Measurements from ENCODE around the gene HM13. TPM values are rescaled to one million over a fixed set of nuclear protein-coding genes. Genes with fewer than 3 reads are reported as not detected.
A peak's percentile ranks its signal among the peaks of the same experiment; 100 is the strongest.

HM13 gene
- total and polyA plus RNA-seq, 8 donors: 98.9 to 282 (median 114) TPM

DNA sequence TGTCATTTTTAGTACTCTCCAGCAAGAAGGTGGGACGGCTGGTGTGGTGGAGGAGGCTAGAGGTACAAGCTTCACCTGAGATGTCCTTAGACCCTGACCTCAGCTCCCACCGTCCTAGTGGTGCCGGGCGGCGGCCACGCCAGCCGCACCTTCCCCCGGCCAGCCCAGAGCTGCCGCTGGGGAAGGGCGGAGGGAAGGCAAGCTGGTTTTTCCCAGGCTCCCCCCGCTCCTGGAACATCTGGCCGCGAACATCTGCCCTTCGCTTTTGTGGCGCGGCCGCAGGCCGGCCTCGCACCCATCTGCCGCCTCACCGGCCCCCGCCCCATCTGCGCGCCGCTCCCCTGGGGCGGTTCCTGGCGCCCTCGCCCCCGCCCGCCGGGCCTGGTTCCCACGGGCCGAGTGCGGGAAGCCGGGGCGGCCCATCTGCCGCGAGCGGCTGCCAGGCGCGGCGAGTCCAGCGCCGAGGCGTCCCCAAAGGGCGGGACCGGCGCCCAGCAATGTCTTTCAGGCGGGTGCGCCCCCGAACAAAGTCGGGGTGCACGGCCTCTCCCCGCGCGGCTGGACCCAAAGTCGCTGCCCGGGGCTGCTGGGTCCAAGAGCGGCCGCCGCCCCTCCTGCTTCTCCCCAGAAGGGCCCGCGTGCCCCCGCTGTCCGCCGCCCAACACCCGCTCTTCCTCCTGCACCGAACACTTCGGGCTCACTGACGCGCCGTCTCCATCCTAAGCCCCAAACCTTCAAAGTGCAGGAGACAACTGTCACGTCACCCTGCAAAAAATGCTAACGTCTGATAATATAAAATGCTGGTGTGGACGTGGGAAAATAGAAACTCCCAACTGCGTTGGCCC lies 73.5 kb downstream of the HM13 start:
- Histone ChIP-seq H3K27ac (peak overlapping the region; percentile 74 to 81), H3K4me1 (peaks cover 4 to 31% of the 10 kb centered on the region in 2 donors), H3K4me3 (peak overlapping the region; percentile 33 to 41), H3K27me3 (peaks cover 0 to 19% of the 10 kb centered on the region in 2 donors), H3K9me3 (no peaks in the 10 kb centered on the region), H3K36me3 (no peaks in the 10 kb centered on the region)
- TF ChIP-seq, protein P1, sequence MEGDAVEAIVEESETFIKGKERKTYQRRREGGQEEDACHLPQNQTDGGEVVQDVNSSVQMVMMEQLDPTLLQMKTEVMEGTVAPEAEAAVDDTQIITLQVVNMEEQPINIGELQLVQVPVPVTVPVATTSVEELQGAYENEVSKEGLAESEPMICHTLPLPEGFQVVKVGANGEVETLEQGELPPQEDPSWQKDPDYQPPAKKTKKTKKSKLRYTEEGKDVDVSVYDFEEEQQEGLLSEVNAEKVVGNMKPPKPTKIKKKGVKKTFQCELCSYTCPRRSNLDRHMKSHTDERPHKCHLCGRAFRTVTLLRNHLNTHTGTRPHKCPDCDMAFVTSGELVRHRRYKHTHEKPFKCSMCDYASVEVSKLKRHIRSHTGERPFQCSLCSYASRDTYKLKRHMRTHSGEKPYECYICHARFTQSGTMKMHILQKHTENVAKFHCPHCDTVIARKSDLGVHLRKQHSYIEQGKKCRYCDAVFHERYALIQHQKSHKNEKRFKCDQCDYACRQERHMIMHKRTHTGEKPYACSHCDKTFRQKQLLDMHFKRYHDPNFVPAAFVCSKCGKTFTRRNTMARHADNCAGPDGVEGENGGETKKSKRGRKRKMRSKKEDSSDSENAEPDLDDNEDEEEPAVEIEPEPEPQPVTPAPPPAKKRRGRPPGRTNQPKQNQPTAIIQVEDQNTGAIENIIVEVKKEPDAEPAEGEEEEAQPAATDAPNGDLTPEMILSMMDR (IDR thresholded peaks at IDR 0.05): no peak
- intact Hi-C loops (cut with DNase I): no loop called here
- DNase-seq (peak in 2 of 4 donors; percentile 38 to 89), ATAC-seq (peak; percentile 95)

DNA sequence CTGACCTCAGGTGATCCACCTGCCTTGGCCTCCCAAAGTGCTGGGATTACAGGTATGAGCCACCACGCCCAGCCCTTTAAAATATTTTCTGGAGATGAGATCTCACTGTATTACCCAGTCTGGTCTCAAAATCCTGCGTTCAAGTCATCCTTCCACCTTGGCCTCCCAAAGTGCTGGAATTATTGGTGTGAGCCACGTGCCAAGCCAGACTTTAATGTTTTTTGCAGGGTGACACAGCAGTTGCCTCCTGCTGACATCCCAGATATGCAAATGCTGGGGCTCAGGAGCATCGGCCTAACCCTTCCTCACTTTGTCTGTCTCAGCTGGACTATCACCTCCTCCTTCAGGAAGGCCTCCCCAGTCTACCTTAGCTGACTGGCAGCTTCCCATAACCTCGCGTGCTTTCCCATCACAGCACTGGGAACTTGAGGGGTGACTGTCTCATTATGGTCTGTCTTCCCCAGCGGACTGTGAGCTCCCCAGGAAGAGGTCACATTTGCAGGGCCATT lies 76.5 kb downstream of the HM13 start:
- no peak overlapping the region for H3K4me3 ChIP-seq
- H3K9me3 ChIP-seq: no peaks in the 10 kb centered on the region
- H3K4me1 ChIP-seq: peaks cover 5 to 59% of the 10 kb centered on the region in 2 donors
- intact Hi-C loops (cut with DNase I): no loop called here
- no peak for DNase-seq
- peaks cover 0 to 19% of the 10 kb centered on the region in 2 donors for H3K27me3 ChIP-seq
- TF ChIP-seq, protein P1 (IDR thresholded peaks at IDR 0.05): no peak
- no peaks in the 10 kb centered on the region for H3K36me3 ChIP-seq
- H3K27ac ChIP-seq: no peak overlapping the region
- ATAC-seq: no peak

DNA sequence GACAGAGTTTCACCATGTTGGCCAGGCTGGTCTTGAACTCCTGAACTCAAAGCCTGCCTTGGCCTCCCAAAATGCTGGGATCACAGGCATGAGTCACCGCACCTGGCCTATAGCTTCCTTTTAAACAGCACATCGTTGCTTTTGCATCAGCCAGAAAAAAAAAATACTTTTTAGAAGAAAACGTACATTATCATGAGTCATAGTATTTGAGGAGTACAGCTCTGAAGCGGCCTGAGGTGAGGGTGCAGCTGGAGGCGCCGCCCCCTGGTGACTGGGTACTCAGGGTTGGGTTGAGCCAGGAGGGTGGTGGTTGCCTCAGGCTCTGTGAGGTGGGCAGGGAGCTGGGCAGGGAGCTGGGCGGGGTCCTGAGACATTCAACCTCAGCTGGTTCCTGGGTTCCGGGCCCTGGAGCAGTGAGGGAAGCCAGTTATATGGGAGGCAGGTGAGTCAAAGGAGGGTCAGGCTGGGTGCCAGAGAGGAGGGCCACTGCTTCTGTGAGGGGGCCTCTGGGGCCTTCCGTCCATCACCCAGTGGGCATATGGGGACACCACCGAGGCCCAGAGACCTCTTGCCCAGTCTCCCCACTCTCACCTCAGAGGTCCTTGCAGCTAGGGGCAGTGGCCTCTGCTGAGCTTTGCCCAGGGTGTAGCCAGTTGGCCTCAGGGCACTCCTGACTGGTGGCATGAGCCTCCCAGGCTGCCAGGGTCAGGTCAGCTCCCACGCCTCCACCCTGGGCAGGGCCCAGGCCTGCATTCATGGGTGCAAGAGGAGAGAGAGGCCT lies 79.2 kb downstream of the HM13 start:
- no peaks in the 10 kb centered on the region for H3K9me3 ChIP-seq
- no peaks in the 10 kb centered on the region for H3K36me3 ChIP-seq
- H3K4me1 ChIP-seq: peaks cover 14 to 57% of the 10 kb centered on the region in 2 donors
- DNase-seq (peak in 2 of 4 donors; percentile 67 to 89), ATAC-seq (peak; percentile 74)
- TF ChIP-seq, protein P1 (IDR thresholded peaks at IDR 0.05): no peak
- peaks cover 0 to 3% of the 10 kb centered on the region in 2 donors for H3K27me3 ChIP-seq
- intact Hi-C loops (cut with DNase I): no loop called here
- no peak overlapping the region for H3K4me3 ChIP-seq
- peak overlapping the region; percentile 26 to 81 for H3K27ac ChIP-seq

DNA sequence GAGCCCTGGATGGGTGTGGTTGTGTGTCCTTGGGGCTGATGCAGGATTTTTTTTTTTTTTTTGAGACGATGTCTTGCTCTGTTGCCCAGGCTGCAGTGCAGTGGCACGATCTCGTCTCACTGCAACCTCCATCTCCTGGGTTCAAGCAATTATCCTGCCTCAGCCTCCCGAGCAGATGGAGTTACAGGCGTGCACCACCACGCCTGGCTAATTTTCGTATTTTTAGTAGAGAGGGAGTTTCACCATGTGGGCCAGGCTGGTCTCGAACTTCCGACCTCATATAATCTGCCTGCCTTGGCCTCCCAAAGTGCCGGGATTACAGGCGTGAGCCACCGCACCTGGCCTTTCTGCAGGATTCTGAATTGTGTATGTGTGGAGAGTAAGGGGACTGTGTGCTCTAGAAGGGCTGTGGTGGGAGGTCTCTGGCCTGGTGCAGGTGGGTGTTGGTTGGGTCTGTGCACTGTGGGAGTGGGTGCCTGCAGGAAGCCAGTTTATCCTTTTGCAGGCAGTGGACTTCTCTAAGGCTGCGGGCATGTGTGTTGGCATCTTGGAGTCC lies 79.8 kb downstream of the HM13 start:
- Histone ChIP-seq H3K4me1 (peaks cover 14 to 50% of the 10 kb centered on the region in 2 donors), H3K36me3 (no peaks in the 10 kb centered on the region), H3K9me3 (no peaks in the 10 kb centered on the region), H3K27me3 (no peaks in the 10 kb centered on the region), H3K4me3 (no peak overlapping the region), H3K27ac (peak overlapping the region; percentile 26 to 81)
- TF ChIP-seq, protein P1 (IDR thresholded peaks at IDR 0.05): no peak
- ATAC-seq: no peak
- intact Hi-C loops (cut with DNase I): no loop called here
- DNase-seq: no peak

Data from left lung (tissue), 10 donors.